GM13977 (cell line): ENCODE data around the gene GHRL.

Experiments used
- DNase-seq: peaks from one replicate; pipeline ENCODE4 v3.0.0; 2012; ENCODE audit warnings: low spot score
- CTCF ChIP-seq: IDR thresholded peaks from 2 replicates; pipeline ENCODE4 v1.5.1; 2012; ENCODE audit warnings: mild to moderate bottlenecking, control low read depth; ENCODE audit not compliant: insufficient read depth; ENCODE audit errors: extremely low read depth, missing control alignments
- in situ Hi-C: fragments of 300-500 bp; cut with MboI; formaldehyde crosslinking; loops from one replicate; pipeline ENCODE4 v1.12.0; 2022; ENCODE audit warnings: low sequenced_read_pairs, low pct_unique_long_range_greater_than_20kb, mixed read lengths, inconsistent platforms; ENCODE audit not compliant: unreplicated experiment

GHRL gene

GRCh38 chr3:10338164-10338470 is 45.4 kb upstream of the GHRL start:
- in situ Hi-C loops: loop anchor here (25.0 kb wide), 1 partner anchor 399 kb away; no protein-coding TSS in a partner anchor
- no peak for DNase-seq
- TF ChIP-seq CTCF: no peak

DNA sequence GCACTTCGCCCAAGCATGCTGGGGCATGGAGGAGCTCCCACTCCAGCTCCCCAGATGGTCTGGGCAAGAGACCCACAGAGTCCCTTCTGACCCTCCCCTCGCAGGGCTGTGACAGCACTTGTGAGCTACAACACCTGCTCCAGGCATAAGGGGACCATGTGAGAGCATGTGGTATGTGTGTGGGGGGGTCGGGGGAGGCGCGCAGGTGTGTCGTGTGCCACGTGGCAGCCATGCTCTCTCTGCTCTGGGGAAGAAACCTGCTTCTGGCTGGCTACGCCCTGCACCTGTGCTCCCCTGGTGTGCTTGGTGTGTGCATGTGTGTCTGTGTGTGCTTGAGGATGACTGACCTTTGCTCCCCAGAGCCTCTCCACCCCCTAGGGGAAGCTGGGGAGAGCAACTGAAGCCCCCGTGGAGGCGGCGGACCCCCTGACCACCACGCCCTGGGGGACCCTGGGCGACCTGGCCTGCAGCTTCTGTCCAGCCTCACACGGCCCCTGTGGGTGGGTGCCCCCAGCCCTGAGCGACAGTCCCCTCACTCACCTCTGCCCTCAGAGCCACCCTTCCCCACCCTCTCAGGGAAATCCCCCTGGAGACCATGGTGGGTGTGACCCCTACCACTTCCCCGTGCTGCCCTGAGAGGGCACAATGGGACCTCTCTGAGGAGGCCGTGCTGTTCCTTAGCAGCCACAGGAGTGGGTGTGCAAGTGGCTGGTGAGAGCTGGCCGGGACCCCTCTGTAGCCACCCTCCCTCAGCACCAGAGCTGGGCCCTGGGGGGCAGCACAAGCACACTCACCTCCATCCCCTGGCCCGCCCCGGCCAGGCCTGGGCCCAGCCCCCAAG is 44.8 kb upstream of the GHRL start:
- no peak for DNase-seq
- in situ Hi-C loops: loop anchor here (25.0 kb wide), 1 partner anchor 400 kb away; no protein-coding TSS in a partner anchor
- no peak for TF ChIP-seq CTCF

DNA sequence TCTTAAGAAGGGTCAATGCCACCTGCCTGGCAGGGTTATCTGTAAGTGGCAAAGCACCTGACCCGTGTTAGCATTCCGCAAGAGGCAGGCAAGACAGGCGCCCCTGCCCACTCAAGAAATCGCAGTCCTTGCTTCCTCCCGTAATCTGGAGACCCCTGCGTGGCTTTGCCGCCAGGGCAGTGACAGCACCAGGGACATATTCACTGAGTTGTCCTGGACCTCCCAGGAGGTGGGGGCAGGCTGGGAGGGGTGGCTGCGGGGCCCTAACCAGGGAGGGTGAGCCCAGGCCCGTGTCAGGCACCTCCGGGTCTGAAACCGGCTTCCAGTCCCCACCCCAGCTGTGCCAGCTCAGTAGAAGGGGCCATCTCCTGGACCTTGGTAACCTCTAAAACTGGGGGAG is 44.0 kb upstream of the GHRL start:
- no peak for TF ChIP-seq CTCF
- DNase-seq: no peak
- in situ Hi-C loops: loop anchor here (25.0 kb wide), 1 partner anchor 401 kb away; no protein-coding TSS in a partner anchor

- TF ChIP-seq CTCF: no peak
- in situ Hi-C loops: loop anchor here (25.0 kb wide), 1 partner anchor 401 kb away; no protein-coding TSS in a partner anchor
- DNase-seq: no peak
These were observed 43.3 kb upstream of the GHRL start for GRCh38 chr3:10335871-10336622.

DNA sequence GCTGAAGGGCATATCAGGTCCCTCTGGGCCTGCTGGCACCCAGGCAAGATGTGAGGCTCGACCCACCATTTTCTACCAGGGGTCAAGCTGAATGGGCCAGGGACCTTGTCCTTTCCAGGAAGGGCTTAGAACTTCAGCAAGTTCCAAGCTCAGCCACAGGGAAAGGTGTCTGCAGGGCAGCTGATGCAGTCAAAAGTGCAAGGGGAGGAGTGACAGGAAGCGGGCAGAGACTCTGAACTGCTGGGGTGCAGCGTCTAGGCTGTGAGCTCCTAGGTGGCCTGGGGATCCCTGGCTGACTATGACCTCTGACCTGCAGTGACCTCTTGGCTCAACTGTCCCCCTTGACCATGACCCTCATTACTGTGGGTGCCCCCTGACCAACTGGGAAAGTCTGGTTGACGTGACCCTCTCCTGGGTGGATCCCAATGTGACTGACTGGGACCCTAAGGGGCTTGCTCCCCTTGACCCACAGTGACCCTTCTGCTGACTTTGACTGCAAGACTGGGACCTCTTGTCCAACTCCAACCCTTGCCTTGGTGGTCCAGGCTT is 42.5 kb upstream of the GHRL start:
- no peak for TF ChIP-seq CTCF
- no peak for DNase-seq
- in situ Hi-C loops: loop anchor here (25.0 kb wide), 1 partner anchor 402 kb away; no protein-coding TSS in a partner anchor

DNA sequence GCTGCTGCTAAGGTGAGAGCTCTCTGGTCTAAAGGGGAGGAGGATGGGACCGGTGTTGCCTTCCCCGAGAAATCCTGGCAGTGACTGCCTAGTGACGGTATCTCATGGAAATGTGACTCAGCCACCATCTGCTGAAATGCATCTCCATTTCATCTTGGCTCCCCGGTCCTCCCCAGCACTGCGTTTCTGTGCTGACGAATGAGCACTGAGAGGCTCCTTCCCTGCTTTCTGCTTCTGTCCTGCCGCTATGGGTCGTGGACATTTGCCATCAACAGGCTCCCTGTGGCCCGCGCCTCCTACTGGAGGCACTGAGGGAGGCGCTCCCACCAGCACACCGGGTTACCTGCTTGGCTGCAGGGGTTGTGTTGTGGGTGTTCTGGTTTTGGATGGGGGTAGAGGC is 41.7 kb upstream of the GHRL start:
- no peak for TF ChIP-seq CTCF
- in situ Hi-C loops: loop anchor here (25.0 kb wide), 1 partner anchor 403 kb away; no protein-coding TSS in a partner anchor
- no peak for DNase-seq
